B cell (primary cell): ENCODE results near the gene NUP214. TPM values are rescaled to one million over a fixed set of nuclear protein-coding genes. Genes with fewer than 3 reads are reported as not detected.

Source experiments
- ATAC-seq: fragments of 200-7000 bp; cut with Tn5 transposase; one replicate; pipeline ENCODE4 v1.10.0; 2021; ENCODE audit warnings: low read depth, mild to moderate bottlenecking, moderate number of reproducible peaks, moderate library complexity
- CTCF ChIA-PET: fragments of 350-600 bp; sonication (Branson Sonifier 250); formaldehyde crosslinking; loops from one replicate; lab custom pipeline; 2021; ENCODE audit warnings: antibody characterized with exemption, inconsistent platforms; lab: Charles Lee
- POLR2A ChIA-PET: fragments of 350-600 bp; sonication (Branson Sonifier 250); formaldehyde crosslinking; loops from one replicate; lab custom pipeline; 2021; ENCODE audit warnings: antibody characterized with exemption; lab: Charles Lee
- DNase-seq: peaks from one replicate; pipeline ENCODE4 v3.0.0; 2013
- H2AFZ ChIP-seq: 2 replicates; pipeline ENCODE4 v1.6.1; 2012; ENCODE audit warnings: mild to moderate bottlenecking, low read depth, low read length; ENCODE audit not compliant: insufficient read depth, poor library complexity, severe bottlenecking
- H3K27ac ChIP-seq, 2 donors: 1 replicate in 1 of 2; 2 replicates in 1 of 2; pipeline ENCODE4 v1.5.1; 2012 to 2013; ENCODE audit warnings: low read length in 2 of 2, mild to moderate bottlenecking in 2 of 2, moderate library complexity in 1 of 2
- H3K27me3 ChIP-seq, 4 experiments: fragments of 200-600 bp in 1 of 4; sonication (generic) in 1 of 4; replicated peaks in 1 of 4; 1 replicate in 2 of 4; 2 replicates in 2 of 4; pipeline versions ENCODE4 v1.6.1 to v1.7.0; 2013 to 2016; ENCODE audit warnings: low read length in 3 of 4, mild to moderate bottlenecking in 2 of 4, mixed read lengths in 1 of 4, moderate library complexity in 1 of 4; ENCODE audit not compliant: insufficient read depth in 4 of 4, control insufficient read depth in 3 of 4; ENCODE audit errors: control extremely low read depth in 1 of 4
- H3K36me3 ChIP-seq, 2 experiments: replicated peaks in 1 of 2; 1 replicate in 1 of 2; 2 replicates in 1 of 2; pipeline versions ENCODE4 v1.6.1 to v1.7.1; 2013; ENCODE audit warnings: low read length in 1 of 2; ENCODE audit not compliant: insufficient read depth in 2 of 2, control insufficient read depth in 1 of 2; ENCODE audit errors: control extremely low read depth in 1 of 2, extremely low read depth in 1 of 2
- H3K4me1 ChIP-seq, 2 donors: fragments of 200-600 bp in 1 of 2; sonication (generic) in 1 of 2; 1 replicate in 1 of 2; 2 replicates in 1 of 2; pipeline versions ENCODE4 v1.5.1 to v1.6.1; 2013 to 2017; ENCODE audit warnings: low read length in 2 of 2; ENCODE audit not compliant: control insufficient read depth in 2 of 2, insufficient read depth in 2 of 2
- H3K4me2 ChIP-seq: replicated peaks from 2 replicates; pipeline ENCODE3; 2012; ENCODE audit warnings: mild to moderate bottlenecking, low read depth, low read length; ENCODE audit not compliant: poor library complexity, severe bottlenecking
- H3K4me3 ChIP-seq, 5 experiments: fragments of 200-600 bp in 1 of 5; sonication (generic) in 1 of 5; 1 replicate in 3 of 5; 2 replicates in 2 of 5; pipeline versions ENCODE4 v1.5.1 to v1.7.0; 2011 to 2016; ENCODE audit warnings: low read length in 4 of 5, mild to moderate bottlenecking in 4 of 5, low read depth in 2 of 5, control low read depth in 1 of 5, moderate library complexity in 1 of 5; ENCODE audit not compliant: insufficient read depth in 1 of 5; ENCODE audit errors: control extremely low read depth in 1 of 5, extremely low read depth in 1 of 5
- H3K79me2 ChIP-seq: fragments of 200-600 bp; sonication (generic); one replicate; pipeline ENCODE4 v1.6.0; 2016; ENCODE audit warnings: low read length; ENCODE audit not compliant: control insufficient read depth, insufficient read depth
- H3K9ac ChIP-seq: fragments of 200-600 bp; sonication (generic); 2 replicates; pipeline ENCODE4 v1.6.1; 2017; ENCODE audit warnings: mild to moderate bottlenecking, low read length, moderate library complexity
- H3K9me3 ChIP-seq, 3 donors: one replicate each; pipeline versions ENCODE4 v1.6.1 to v1.7.1; 2013; ENCODE audit warnings: low read length in 2 of 3; ENCODE audit not compliant: control insufficient read depth in 2 of 3, insufficient read depth in 1 of 3; ENCODE audit errors: control extremely low read depth in 1 of 3
- H4K20me1 ChIP-seq: 2 replicates; pipeline ENCODE4 v1.6.0; 2012; ENCODE audit warnings: mild to moderate bottlenecking, low read length; ENCODE audit not compliant: insufficient read depth, control insufficient read depth, poor library complexity, severe bottlenecking
- H3K27ac Mint-ChIP-seq: one replicate; pipeline ENCODE4 v1.8.0; 2021; ENCODE audit warnings: mixed read lengths
- H3K27me3 Mint-ChIP-seq: one replicate; pipeline ENCODE4 v1.8.0; 2021; ENCODE audit warnings: mixed read lengths
- H3K4me1 Mint-ChIP-seq: one replicate; pipeline ENCODE4 v1.8.0; 2021; ENCODE audit warnings: mixed read lengths
- H3K4me3 Mint-ChIP-seq: one replicate; pipeline ENCODE4 v1.8.0; 2021; ENCODE audit warnings: mixed read lengths
- H3K9me3 Mint-ChIP-seq: one replicate; pipeline ENCODE4 v1.8.0; 2022; ENCODE audit warnings: mixed read lengths; ENCODE audit not compliant: insufficient read depth
- EZH2 ChIP-seq: IDR thresholded peaks from 2 replicates; pipeline ENCODE4 v1.6.1; 2012; ENCODE audit warnings: borderline replicate concordance, low read depth, mild to moderate bottlenecking, moderate library complexity, low read length; ENCODE audit not compliant: insufficient read depth, poor library complexity, severe bottlenecking
- WGBS: methylation state at CpG from one replicate; pipeline ENCODE4 v1.1.5; 2013; ENCODE audit warnings: missing lambda C conversion rate; ENCODE audit not compliant: insufficient coverage; 5-methylcytosine and 5-hydroxymethylcytosine counted together
- intact Hi-C: fragments of 100-400 bp; cut with micrococcal nuclease; formaldehyde crosslinking; loops from one replicate; pipeline ENCODE4 v1.10.0; 2022
- polyA plus RNA-seq: library from polyadenylated mRNA; depleted of rRNA; stranded (reverse); fragments of >200 nt; gene quantifications from 2 replicates; pipeline ENCODE4 v1.2.3, GENCODE V29; 2012
- total RNA-seq, 2 donors: library from RNA; stranded (reverse); fragments of 120-200 nt in 1 of 2; gene quantifications; 1 replicate in 1 of 2; 2 replicates in 1 of 2; pipeline versions ENCODE4 v1.2.3 to v1.2.4, GENCODE V29; 2013 to 2022
- TF ChIP-seq, protein P1 (sequence below): fragments of 200-600 bp; IDR thresholded peaks from one replicate; pipeline ENCODE4 v1.8.0; 2022; ENCODE audit warnings: antibody characterized with exemption, mild to moderate bottlenecking

The NUP214 gene
- total and polyA plus RNA-seq, 2 donors (not counting 1 experiment from before 2014, with no cell fraction given): 19.0 to 94.6 TPM

DNA sequence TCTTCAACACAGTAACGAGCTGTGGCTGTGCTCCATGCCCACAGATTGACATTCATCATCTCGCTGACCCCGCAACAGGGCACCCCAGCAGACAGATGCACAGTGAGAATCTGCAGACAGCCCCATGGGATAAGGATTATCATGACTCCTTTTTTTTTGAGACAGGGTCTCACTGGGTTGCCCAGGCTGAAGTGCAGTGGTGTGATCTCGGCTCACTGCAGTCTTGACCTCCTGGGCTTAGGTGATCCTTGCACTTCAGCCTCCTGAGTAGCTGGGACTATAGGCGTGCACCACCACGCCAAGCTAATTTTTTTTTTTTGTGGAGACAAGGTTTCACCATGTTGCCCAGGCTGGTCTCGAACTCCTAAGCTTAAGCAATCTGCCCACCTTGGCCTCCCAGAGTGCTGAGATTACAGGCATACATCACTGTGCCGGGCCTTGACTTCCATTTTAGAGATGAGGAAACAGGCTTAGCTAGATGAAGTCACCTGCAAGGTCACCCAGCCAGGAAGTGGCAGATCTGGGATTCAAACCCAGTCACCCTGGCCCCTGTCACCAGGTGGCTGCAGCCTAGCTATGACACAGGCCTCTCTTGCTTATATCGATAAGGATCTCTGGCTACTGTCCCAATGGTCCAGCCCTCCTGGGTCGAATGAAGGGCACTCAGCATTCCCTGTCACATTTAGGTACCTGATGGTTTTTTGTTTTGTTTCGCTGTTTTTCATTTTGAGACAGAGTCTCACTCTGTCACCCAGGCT lies 24.0 kb upstream of the NUP214 start:
- intact Hi-C loops: no loop called here
- POLR2A ChIA-PET: no interaction called here
- Mint-ChIP-seq H3K27me3 (peaks cover 15% of the 10 kb centered on the region), H3K27ac (no peak overlapping the region), H3K9me3 (no peaks in the 10 kb centered on the region), H3K4me3 (no peak overlapping the region), H3K4me1 (peaks cover 6% of the 10 kb centered on the region)
- 95% methylated on average over 11 of the region's 11 CpGs for WGBS
- ATAC-seq: no peak
- no peak overlapping the region for H3K4me3 ChIP-seq
- H2AFZ ChIP-seq: no peak overlapping the region
- no peak for TF ChIP-seq EZH2
- TF ChIP-seq, protein P1, sequence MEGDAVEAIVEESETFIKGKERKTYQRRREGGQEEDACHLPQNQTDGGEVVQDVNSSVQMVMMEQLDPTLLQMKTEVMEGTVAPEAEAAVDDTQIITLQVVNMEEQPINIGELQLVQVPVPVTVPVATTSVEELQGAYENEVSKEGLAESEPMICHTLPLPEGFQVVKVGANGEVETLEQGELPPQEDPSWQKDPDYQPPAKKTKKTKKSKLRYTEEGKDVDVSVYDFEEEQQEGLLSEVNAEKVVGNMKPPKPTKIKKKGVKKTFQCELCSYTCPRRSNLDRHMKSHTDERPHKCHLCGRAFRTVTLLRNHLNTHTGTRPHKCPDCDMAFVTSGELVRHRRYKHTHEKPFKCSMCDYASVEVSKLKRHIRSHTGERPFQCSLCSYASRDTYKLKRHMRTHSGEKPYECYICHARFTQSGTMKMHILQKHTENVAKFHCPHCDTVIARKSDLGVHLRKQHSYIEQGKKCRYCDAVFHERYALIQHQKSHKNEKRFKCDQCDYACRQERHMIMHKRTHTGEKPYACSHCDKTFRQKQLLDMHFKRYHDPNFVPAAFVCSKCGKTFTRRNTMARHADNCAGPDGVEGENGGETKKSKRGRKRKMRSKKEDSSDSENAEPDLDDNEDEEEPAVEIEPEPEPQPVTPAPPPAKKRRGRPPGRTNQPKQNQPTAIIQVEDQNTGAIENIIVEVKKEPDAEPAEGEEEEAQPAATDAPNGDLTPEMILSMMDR: no peak
- no peak overlapping the region for H3K9ac ChIP-seq
- H3K4me1 ChIP-seq: peaks cover 0 to 4% of the 10 kb centered on the region in 2 donors
- H3K27me3 ChIP-seq: peaks cover 0 to 19% (median 4%) of the 10 kb centered on the region in 4 experiments
- CTCF ChIA-PET: no interaction called here
- no peak overlapping the region for H3K27ac ChIP-seq
- H4K20me1 ChIP-seq: no peaks in the 10 kb centered on the region
- no peaks in the 10 kb centered on the region for H3K36me3 ChIP-seq
- H3K9me3 ChIP-seq: no peaks in the 10 kb centered on the region
- no peak for DNase-seq
- H3K79me2 ChIP-seq: no peaks in the 10 kb centered on the region
- no peak overlapping the region for H3K4me2 ChIP-seq

DNA sequence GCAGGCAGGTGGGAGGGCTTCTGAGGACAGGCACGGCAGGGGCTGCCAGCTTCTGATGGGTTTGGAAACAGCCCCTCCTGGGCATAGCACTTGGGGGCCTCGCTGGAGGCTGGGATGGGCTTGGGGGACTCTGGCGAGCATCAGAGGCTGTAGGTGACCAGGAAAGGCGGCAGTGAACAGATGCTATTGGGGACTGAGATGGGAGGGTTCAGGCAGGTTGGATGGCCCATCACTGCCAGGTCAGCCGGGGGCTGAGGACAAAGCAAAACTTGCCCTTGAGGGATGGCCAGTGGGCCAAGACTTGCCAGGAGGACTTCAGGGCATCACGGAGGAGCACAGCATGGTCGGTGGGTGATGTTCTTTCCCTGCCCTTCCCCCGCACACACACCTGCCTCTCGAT lies 22.4 kb upstream of the NUP214 start:
- H2AFZ ChIP-seq: no peak overlapping the region
- no peaks in the 10 kb centered on the region for H3K79me2 ChIP-seq
- DNase-seq (no peak), ATAC-seq (no peak)
- H3K4me2 ChIP-seq: no peak overlapping the region
- H3K9me3 Mint-ChIP-seq: no peaks in the 10 kb centered on the region
- TF ChIP-seq, protein P1: no peak
- no peak for TF ChIP-seq EZH2
- no peak overlapping the region for H3K4me3 Mint-ChIP-seq
- H3K4me3 ChIP-seq: no peak overlapping the region
- no peaks in the 10 kb centered on the region for H4K20me1 ChIP-seq
- no peaks in the 10 kb centered on the region for H3K9me3 ChIP-seq
- 90% methylated on average over 5 of the region's 9 CpGs for WGBS
- no peaks in the 10 kb centered on the region for H3K4me1 ChIP-seq
- POLR2A ChIA-PET: no interaction called here
- H3K9ac ChIP-seq: no peak overlapping the region
- no peak overlapping the region for H3K27ac ChIP-seq
- intact Hi-C loops: no loop called here
- peaks cover 0 to 5% (median 0%) of the 10 kb centered on the region in 4 experiments for H3K27me3 ChIP-seq
- H3K27ac Mint-ChIP-seq: no peak overlapping the region
- CTCF ChIA-PET: no interaction called here
- peaks cover 11% of the 10 kb centered on the region for H3K27me3 Mint-ChIP-seq
- H3K4me1 Mint-ChIP-seq: no peaks in the 10 kb centered on the region
- no peaks in the 10 kb centered on the region for H3K36me3 ChIP-seq
